GM23248 (cell line): Measurements from ENCODE around the gene HOXB3. TPM values are rescaled to one million over a fixed set of nuclear protein-coding genes. Genes with fewer than 3 reads are reported as not detected.

Experiments
- DNase-seq: peaks from one replicate; pipeline ENCODE4 v3.0.0-alpha.2; 2015
- H2AFZ ChIP-seq: fragments of 200-600 bp; sonication (generic); 2 replicates; pipeline ENCODE4 v1.6.1; 2016; ENCODE audit warnings: antibody characterized with exemption
- H3F3A ChIP-seq: fragments of 200-600 bp; sonication (generic); 2 replicates; pipeline ENCODE4 v1.6.1; 2016; ENCODE audit warnings: mild to moderate bottlenecking, antibody characterized with exemption, mixed run types; ENCODE audit not compliant: insufficient read depth
- H3K27ac ChIP-seq: fragments of 200-600 bp; sonication (generic); 2 replicates; pipeline ENCODE4 v1.5.1; 2016; ENCODE audit warnings: mild to moderate bottlenecking
- H3K27me3 ChIP-seq: fragments of 200-600 bp; sonication (generic); replicated peaks from 2 replicates; pipeline ENCODE4 v1.6.1; 2016; ENCODE audit warnings: mild to moderate bottlenecking; ENCODE audit not compliant: insufficient read depth
- H3K36me3 ChIP-seq: fragments of 200-600 bp; sonication (generic); 2 replicates; pipeline ENCODE4 v1.6.1; 2016; ENCODE audit warnings: low read depth, mild to moderate bottlenecking
- H3K4me1 ChIP-seq: fragments of 200-600 bp; sonication (generic); 2 replicates; pipeline ENCODE4 v1.6.1; 2016; ENCODE audit warnings: mild to moderate bottlenecking; ENCODE audit not compliant: insufficient read depth
- H3K4me2 ChIP-seq: fragments of 200-600 bp; sonication (generic); one replicate; pipeline ENCODE4 v1.6.1; 2016; ENCODE audit warnings: mild to moderate bottlenecking; ENCODE audit not compliant: unreplicated experiment
- H3K4me3 ChIP-seq: fragments of 200-600 bp; sonication (generic); 2 replicates; pipeline ENCODE4 v1.5.1; 2016; ENCODE audit warnings: mild to moderate bottlenecking
- H3K79me2 ChIP-seq: fragments of 200-600 bp; sonication (generic); 2 replicates; pipeline ENCODE4 v1.6.1; 2016; ENCODE audit warnings: mild to moderate bottlenecking; ENCODE audit not compliant: insufficient read depth
- H3K9ac ChIP-seq: fragments of 200-600 bp; sonication (generic); 2 replicates; pipeline ENCODE4 v1.6.1; 2016; ENCODE audit warnings: mild to moderate bottlenecking
- H3K9me2 ChIP-seq: fragments of 200-600 bp; sonication (generic); 2 replicates; pipeline ENCODE4 v1.6.1; 2016; ENCODE audit warnings: mixed run types, mild to moderate bottlenecking, moderate library complexity; ENCODE audit not compliant: insufficient read depth
- H3K9me3 ChIP-seq: fragments of 200-600 bp; sonication (generic); one replicate; pipeline ENCODE4 v1.6.1; 2017; ENCODE audit warnings: low read depth
- H4K20me1 ChIP-seq: fragments of 200-600 bp; sonication (generic); 2 replicates; pipeline ENCODE4 v1.6.0; 2016; ENCODE audit not compliant: insufficient read depth
- EZH2 ChIP-seq: fragments of 200-600 bp; sonication (generic); IDR thresholded peaks from 2 replicates; pipeline ENCODE4 v1.6.1; 2018; ENCODE audit warnings: antibody characterized with exemption, mild to moderate bottlenecking; ENCODE audit not compliant: insufficient read depth, poor library complexity, severe bottlenecking
- EZH2phosphoT487 ChIP-seq: fragments of 200-600 bp; sonication (generic); IDR thresholded peaks from 2 replicates; pipeline ENCODE4 v1.6.1; 2018; ENCODE audit warnings: antibody characterized with exemption, moderate library complexity, mild to moderate bottlenecking, low read depth; ENCODE audit not compliant: insufficient read depth
- WGBS, 2 experiments: methylation state at CpG; one replicate each; pipeline ENCODE4 v1.1.6; 2015 to 2017; ENCODE audit warnings: low lambda C conversion rate in 2 of 2, low coverage in 1 of 2; ENCODE audit errors: missing lambda C conversion rate in 2 of 2; 5-methylcytosine and 5-hydroxymethylcytosine counted together
- in situ Hi-C: fragments of 300-500 bp; cut with MboI; formaldehyde crosslinking; loops from 2 replicates; pipeline ENCODE4 v1.15.0; 2020
- polyA plus RNA-seq: library from polyadenylated mRNA; unstranded; fragments of >200 nt; fragmentation: Nextera tagmentation; extraction: Ambion mirVana; gene quantifications from 2 replicates; pipeline ENCODE4 v1.2.1, GENCODE V29; 2016
- total RNA-seq: library from RNA; depleted of rRNA; stranded (reverse); fragments of >200 nt; shearing (Covaris generic); gene quantifications from 2 replicates; pipeline ENCODE4 v1.2.3, GENCODE V29; 2014

Gene HOXB3
- total and polyA plus RNA-seq, 2 experiments from 2014 or later, result 1.9 to 2.4 TPM

GRCh38 chr17:48554412-48555257 lies 35.4 kb downstream of the HOXB3 start:
- peak overlapping the region; percentile 46 for H3K4me3 ChIP-seq
- H3K9me3 ChIP-seq, result no peaks in the 10 kb centered on the region
- no peak for TF ChIP-seq EZH2phosphoT487
- TF ChIP-seq EZH2, result no peak
- H3K27me3 ChIP-seq, result no peaks in the 10 kb centered on the region
- no peaks in the 10 kb centered on the region for H4K20me1 ChIP-seq
- H3K9me2 ChIP-seq, result no peaks in the 10 kb centered on the region
- H3K36me3 ChIP-seq, result no peaks in the 10 kb centered on the region; the same call in 1 of the 2 replicates
- DNase-seq, result no peak
- H3K9ac ChIP-seq, result peak overlapping the region; percentile 70
- H3F3A ChIP-seq, result peaks cover 17% of the 10 kb centered on the region
- in situ Hi-C loops, result no loop called here
- 78 to 84% methylated on average over 40 to 44 of the region's 44 CpGs for WGBS, 2 experiments
- H3K4me1 ChIP-seq, result peaks cover 22% of the 10 kb centered on the region
- peak overlapping the region; percentile 39; the same call in 1 of the 2 replicates for H3K27ac ChIP-seq
- H3K4me2 ChIP-seq, result peak overlapping the region; percentile 68
- peaks cover 46% of the 10 kb centered on the region for H3K79me2 ChIP-seq
- H2AFZ ChIP-seq, result peak overlapping the region; percentile 59

- H3F3A ChIP-seq, result peaks cover 22% of the 10 kb centered on the region
- H3K27ac ChIP-seq, result no peak overlapping the region
- WGBS, 2 experiments, result 61 to 71% methylated on average over 1 of the region's 1 CpG
- no peaks in the 10 kb centered on the region for H3K27me3 ChIP-seq
- H3K4me1 ChIP-seq, result peaks cover 22% of the 10 kb centered on the region
- no peaks in the 10 kb centered on the region for H3K9me2 ChIP-seq
- H3K4me2 ChIP-seq, result no peak overlapping the region
- in situ Hi-C loops, result no loop called here
- H3K9me3 ChIP-seq, result no peaks in the 10 kb centered on the region
- TF ChIP-seq EZH2 (no peak), EZH2phosphoT487 (no peak)
- no peak overlapping the region for H2AFZ ChIP-seq
- DNase-seq, result no peak
- H3K9ac ChIP-seq, result no peak overlapping the region; the same call in 1 of the 2 replicates
- no peaks in the 10 kb centered on the region for H4K20me1 ChIP-seq
- peaks cover 39% of the 10 kb centered on the region for H3K79me2 ChIP-seq
- H3K4me3 ChIP-seq, result no peak overlapping the region
- H3K36me3 ChIP-seq, result no peaks in the 10 kb centered on the region; the same call in 1 of the 2 replicates
These were observed 36.2 kb downstream of the HOXB3 start for GRCh38 chr17:48553826-48554225.

- Histone ChIP-seq H3K4me3 (no peak overlapping the region), H3K36me3 (no peaks in the 10 kb centered on the region; the same call in 1 of the 2 replicates), H3K9ac (no peak overlapping the region), H3K27ac (no peak overlapping the region), H3K27me3 (no peaks in the 10 kb centered on the region), H3K9me2 (no peaks in the 10 kb centered on the region), H3K4me2 (no peak overlapping the region), H3K79me2 (peaks cover 38% of the 10 kb centered on the region), H4K20me1 (no peaks in the 10 kb centered on the region), H3K9me3 (no peaks in the 10 kb centered on the region), H3K4me1 (peaks cover 27% of the 10 kb centered on the region), H3F3A (peaks cover 27% of the 10 kb centered on the region), H2AFZ (no peak overlapping the region)
- no peak for DNase-seq
- TF ChIP-seq EZH2phosphoT487 (no peak), EZH2 (no peak)
- 63 to 80% methylated on average over 5 of the region's 5 CpGs for WGBS, 2 experiments
- in situ Hi-C loops, result no loop called here
These were observed 36.9 kb downstream of the HOXB3 start for GRCh38 chr17:48553190-48553547.

GRCh38 chr17:48552466-48553189 lies 37.4 kb downstream of the HOXB3 start:
- H3K9ac ChIP-seq, result no peak overlapping the region
- H3K4me1 ChIP-seq, result peaks cover 32% of the 10 kb centered on the region

More at GRCh38 chr17:48552466-48553189, 37.4 kb downstream of the HOXB3 start:
- no peaks in the 10 kb centered on the region for H3K27me3 ChIP-seq
- peaks cover 31% of the 10 kb centered on the region for H3F3A ChIP-seq
- 65 to 74% methylated on average over 8 to 11 of the region's 11 CpGs for WGBS, 2 experiments
- H3K79me2 ChIP-seq, result peaks cover 33% of the 10 kb centered on the region
- H3K9me3 ChIP-seq, result no peaks in the 10 kb centered on the region
- in situ Hi-C loops, result no loop called here
- H3K27ac ChIP-seq, result no peak overlapping the region
- no peaks in the 10 kb centered on the region for H3K9me2 ChIP-seq
- no peak for TF ChIP-seq EZH2phosphoT487
- TF ChIP-seq EZH2, result no peak
- no peak overlapping the region for H3K4me2 ChIP-seq
- no peak overlapping the region for H2AFZ ChIP-seq
- H4K20me1 ChIP-seq, result no peaks in the 10 kb centered on the region
- no peak overlapping the region for H3K4me3 ChIP-seq
- no peaks in the 10 kb centered on the region; the same call in 1 of the 2 replicates for H3K36me3 ChIP-seq
- no peak for DNase-seq
